Measurements from ENCODE around the gene RREB1. TPM values are rescaled to one million over a fixed set of nuclear protein-coding genes. Genes with fewer than 3 reads are reported as not detected.

RREB1 gene
- total RNA-seq, 1 experiment from 2014 or later, result 16.5 TPM

GRCh38 chr6:7085911-7086310 is 21.9 kb upstream of the RREB1 start:
- H3K9me3 ChIP-seq, result no peaks in the 10 kb centered on the region
- no peak overlapping the region for H3K4me3 ChIP-seq
- H3K36me3 ChIP-seq, result no peaks in the 10 kb centered on the region
- peak; percentile 70 for DNase-seq
- no peaks in the 10 kb centered on the region for H3K27me3 ChIP-seq

DNA sequence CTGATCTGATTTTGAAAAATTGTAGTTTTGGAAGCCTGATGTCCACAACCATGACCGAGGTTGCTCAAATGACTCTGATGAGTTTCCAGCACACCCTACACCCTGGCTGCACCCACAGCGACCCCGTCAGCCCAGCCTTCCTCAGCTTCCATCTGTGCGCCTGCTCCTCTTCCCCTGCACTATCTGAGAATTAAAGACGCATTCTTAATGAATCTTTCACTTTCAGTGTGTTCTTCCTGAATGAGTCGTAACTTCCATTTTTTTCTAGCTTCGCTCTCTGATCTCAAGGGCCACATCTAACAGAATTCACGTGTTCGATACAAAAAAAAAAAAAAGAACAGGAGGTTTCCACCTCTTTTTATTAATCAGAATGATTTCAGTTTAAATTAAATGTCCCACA is 21.3 kb upstream of the RREB1 start:
- H3K36me3 ChIP-seq, result no peaks in the 10 kb centered on the region
- H3K27me3 ChIP-seq, result no peaks in the 10 kb centered on the region
- DNase-seq, result no peak
- no peaks in the 10 kb centered on the region for H3K9me3 ChIP-seq
- peak overlapping the region; percentile 25 for H3K4me3 ChIP-seq

DNA sequence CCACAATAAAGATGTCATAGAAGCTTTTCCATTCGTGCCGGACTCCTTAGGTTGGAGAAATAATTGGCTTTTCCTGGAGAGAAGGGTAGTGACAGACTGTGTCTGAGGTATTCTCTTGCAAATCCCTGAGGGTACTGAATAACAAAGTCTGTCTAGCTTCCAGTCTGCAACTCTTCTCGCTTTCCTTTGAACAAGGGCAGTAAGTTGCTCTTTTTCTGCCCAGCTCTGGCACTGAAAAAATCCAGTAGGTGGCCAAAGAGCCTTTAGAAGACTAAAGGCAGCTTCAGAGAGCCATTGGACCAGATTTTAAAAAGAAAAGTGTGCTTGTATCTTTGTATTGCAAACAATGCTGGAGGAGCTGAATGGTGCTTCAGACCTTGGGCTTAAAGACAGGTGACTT is 20.7 kb upstream of the RREB1 start:
- Histone ChIP-seq H3K4me3 (peak overlapping the region; percentile 25), H3K36me3 (no peaks in the 10 kb centered on the region), H3K27me3 (no peaks in the 10 kb centered on the region), H3K9me3 (no peaks in the 10 kb centered on the region)
- DNase-seq, result peak; percentile 47

GRCh38 chr6:7087491-7087979 is 20.2 kb upstream of the RREB1 start:
- no peak overlapping the region for H3K4me3 ChIP-seq
- no peaks in the 10 kb centered on the region for H3K27me3 ChIP-seq
- no peaks in the 10 kb centered on the region for H3K36me3 ChIP-seq
- H3K9me3 ChIP-seq, result no peaks in the 10 kb centered on the region
- no peak for DNase-seq

GRCh38 chr6:7088076-7088742 is 19.6 kb upstream of the RREB1 start:
- Histone ChIP-seq H3K9me3 (no peaks in the 10 kb centered on the region), H3K36me3 (no peaks in the 10 kb centered on the region), H3K27me3 (no peaks in the 10 kb centered on the region), H3K4me3 (no peak overlapping the region)
- DNase-seq, result no peak

DNA sequence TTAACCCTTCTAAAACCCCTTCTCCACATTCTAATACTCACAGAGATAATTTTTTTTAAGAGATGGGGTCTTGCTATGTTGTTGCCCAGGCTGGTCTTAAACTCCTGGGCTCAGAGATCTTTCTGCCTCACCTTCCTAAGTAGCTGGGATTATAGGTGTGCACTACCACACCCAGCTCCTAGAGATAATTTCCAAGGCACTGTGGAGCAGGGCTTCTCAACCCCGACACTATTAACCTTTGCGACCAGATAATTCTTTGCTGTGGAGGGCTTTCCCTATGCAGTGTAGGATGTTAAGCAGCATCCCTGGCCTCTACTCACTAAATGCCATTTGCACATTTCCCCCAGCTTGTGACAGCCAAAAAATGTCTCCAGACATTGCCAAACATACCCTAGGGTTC is 8.8 kb upstream of the RREB1 start:
- H3K36me3 ChIP-seq, result no peaks in the 10 kb centered on the region

GRCh38 chr6:7100072-7100752 is 7.5 kb upstream of the RREB1 start:
- Histone ChIP-seq H3K9me3 (no peaks in the 10 kb centered on the region), H3K36me3 (no peaks in the 10 kb centered on the region), H3K4me3 (no peak overlapping the region), H3K27me3 (no peaks in the 10 kb centered on the region)
- DNase-seq, result no peak

More for the DNA sequence above, 8.8 kb upstream of the RREB1 start:
- DNase-seq, result no peak
- Histone ChIP-seq H3K9me3 (no peaks in the 10 kb centered on the region), H3K4me3 (no peak overlapping the region), H3K27me3 (no peaks in the 10 kb centered on the region)

GRCh38 chr6:7100753-7101081 is 7.0 kb upstream of the RREB1 start:
- Histone ChIP-seq H3K27me3 (no peaks in the 10 kb centered on the region), H3K36me3 (no peaks in the 10 kb centered on the region), H3K9me3 (no peaks in the 10 kb centered on the region), H3K4me3 (no peak overlapping the region)
- no peak for DNase-seq

DNA sequence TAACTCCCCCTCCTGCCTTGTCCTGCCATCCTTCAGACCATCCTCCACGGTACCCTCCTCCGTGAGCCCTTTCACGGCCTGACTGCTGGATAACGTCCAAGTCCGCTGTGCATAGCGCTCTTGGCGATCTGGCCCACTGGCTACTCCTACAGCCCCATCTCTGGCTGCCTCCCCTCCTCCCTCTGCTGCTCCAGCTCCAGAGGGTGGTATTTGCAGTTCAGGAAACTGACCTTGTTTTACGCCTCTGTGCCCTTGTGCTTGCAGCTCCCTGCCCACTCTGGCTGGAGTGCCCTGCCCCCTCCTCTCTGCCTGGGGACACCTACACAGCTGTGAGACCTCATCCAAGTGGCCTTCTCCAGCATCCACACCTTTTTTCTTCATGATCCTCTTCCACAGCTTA is 6.5 kb upstream of the RREB1 start:
- H3K36me3 ChIP-seq, result no peaks in the 10 kb centered on the region
- no peaks in the 10 kb centered on the region for H3K9me3 ChIP-seq
- H3K4me3 ChIP-seq, result no peak overlapping the region
- no peaks in the 10 kb centered on the region for H3K27me3 ChIP-seq
- no peak for DNase-seq

DNA sequence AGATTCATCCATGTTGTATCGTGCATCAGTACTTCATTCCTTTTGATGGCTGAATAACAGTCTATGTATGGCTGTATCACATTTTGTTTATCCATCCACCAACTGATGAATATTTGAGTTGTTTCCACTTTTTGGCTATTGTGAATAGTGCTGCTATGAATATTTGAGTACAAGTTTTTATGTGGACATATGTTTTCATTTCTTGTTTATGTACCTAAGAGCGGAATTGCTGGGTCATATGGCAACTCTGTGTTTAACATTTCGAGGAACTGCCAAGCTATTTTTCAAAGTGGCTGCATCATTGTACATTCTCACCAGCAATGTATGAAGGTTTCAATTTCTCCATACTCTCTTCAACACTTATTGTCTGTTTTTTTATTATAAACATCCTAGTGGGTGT is 3.0 kb upstream of the RREB1 start:
- no peak for DNase-seq
- Histone ChIP-seq H3K27me3 (no peaks in the 10 kb centered on the region), H3K36me3 (no peaks in the 10 kb centered on the region), H3K4me3 (no peak overlapping the region), H3K9me3 (no peaks in the 10 kb centered on the region)

GRCh38 chr6:7106215-7106751 is 1.5 kb upstream of the RREB1 start:
- no peak overlapping the region; the same call in 1 of the 2 replicates for H3K4me3 ChIP-seq
- DNase-seq, result peak; percentile 31
- H3K9me3 ChIP-seq, result no peaks in the 10 kb centered on the region
- peaks cover 6% of the 10 kb centered on the region for H3K36me3 ChIP-seq
- no peaks in the 10 kb centered on the region for H3K27me3 ChIP-seq

DNA sequence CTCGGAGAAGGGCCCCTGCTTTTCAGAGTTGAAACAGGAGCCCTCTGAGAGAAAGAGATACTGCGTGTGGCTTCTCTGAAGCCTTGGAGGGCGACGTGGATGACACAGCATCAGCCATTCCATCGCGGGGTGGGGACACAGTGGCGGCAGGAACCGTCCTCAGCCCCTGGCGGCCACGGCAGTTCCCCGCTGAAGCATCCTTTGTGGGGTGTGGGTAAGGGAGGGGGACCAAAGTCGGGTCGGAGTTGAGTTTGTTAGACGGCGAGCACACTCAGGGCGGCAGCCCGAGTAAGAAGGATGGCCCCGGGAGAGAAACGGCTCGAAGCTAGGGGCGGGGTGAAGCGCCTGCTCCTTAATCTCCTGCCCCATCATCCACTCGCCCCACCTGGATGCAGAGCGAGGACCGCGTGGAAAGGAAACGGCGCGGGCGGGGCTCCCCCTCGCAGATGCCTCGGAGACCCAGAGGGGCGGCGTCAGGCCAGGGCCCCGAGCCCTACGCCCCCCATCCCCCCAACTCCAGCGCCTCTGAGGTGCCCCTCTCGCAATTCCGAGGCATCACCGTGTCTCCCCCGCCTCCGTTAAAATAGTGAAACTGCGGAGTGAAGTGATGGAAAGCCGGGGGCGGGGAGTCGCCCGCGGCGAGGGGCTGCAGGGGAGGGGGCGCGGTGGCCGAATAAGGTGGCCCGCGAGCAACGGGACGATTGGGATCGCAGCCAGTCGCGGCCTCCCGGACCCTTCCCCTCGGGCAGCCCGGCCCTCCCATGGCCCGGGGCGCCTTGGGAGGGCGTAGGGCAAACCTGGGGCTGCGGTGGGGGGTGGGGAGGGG is 796 bp upstream of the RREB1 start:
- peak; percentile 47 for DNase-seq
- H3K9me3 ChIP-seq, result no peaks in the 10 kb centered on the region

DNA sequence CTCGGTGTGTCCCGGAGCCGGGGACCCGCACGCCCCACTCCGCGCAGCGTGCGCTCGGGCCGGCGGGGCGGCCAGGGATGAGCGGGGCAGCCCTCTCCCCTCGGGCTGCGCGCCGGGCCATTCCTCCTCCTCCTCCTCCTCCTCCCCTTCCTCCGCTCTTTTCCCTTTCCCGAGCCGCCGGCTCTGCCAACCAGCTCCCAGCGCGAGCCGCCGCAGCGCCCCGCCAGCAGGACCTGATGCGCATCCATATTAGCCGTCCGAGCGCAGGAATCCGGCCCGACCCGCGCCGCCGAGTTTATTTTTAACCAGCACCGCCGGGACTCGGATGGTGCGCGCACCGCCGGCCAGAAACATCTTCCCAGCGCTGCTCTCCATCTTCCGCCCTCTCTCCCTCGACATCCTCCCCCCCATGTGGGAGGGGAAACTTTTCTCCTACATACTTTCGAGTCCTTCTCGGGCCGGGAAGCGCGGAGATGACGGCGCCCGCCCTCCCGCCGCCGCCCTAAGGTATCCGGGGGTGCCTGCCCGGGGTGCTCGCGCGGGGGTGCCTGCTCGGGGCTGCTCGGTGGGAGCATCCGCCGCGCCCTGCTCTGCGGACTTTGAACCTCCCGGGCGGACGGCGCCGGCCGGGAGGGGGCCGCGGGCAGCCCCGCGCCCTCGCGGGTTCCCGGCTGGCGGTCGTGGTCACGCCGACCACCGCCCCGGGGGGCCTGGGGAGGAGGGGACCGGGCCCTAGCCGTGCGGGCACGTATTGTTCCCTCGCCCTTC is 619 bp downstream of the RREB1 start:
- Histone ChIP-seq H3K9me3 (no peaks in the 10 kb centered on the region), H3K4me3 (peak overlapping the region; percentile 98), H3K27me3 (no peaks in the 10 kb centered on the region), H3K36me3 (peaks cover 6% of the 10 kb centered on the region)
- peak; percentile 94 for DNase-seq

More for the DNA sequence above, 796 bp upstream of the RREB1 start:
- peak overlapping the region; percentile 98 for H3K4me3 ChIP-seq
- H3K27me3 ChIP-seq, result no peaks in the 10 kb centered on the region
- peaks cover 6% of the 10 kb centered on the region for H3K36me3 ChIP-seq

- H3K9me3 ChIP-seq, result no peaks in the 10 kb centered on the region
- peaks cover 6% of the 10 kb centered on the region for H3K36me3 ChIP-seq
- peak overlapping the region; percentile 98 for H3K4me3 ChIP-seq
- H3K27me3 ChIP-seq, result no peaks in the 10 kb centered on the region
- peak; percentile 85 for DNase-seq
These were observed 1.4 kb downstream of the RREB1 start for GRCh38 chr6:7108964-7109836.

GRCh38 chr6:7110092-7110792 is 2.5 kb downstream of the RREB1 start:
- H3K9me3 ChIP-seq, result no peaks in the 10 kb centered on the region
- DNase-seq, result no peak
- peak overlapping the region; percentile 98 for H3K4me3 ChIP-seq
- H3K27me3 ChIP-seq, result no peaks in the 10 kb centered on the region
- peaks cover 6% of the 10 kb centered on the region for H3K36me3 ChIP-seq
